ENCODE data around the gene PTPA. TPM values are rescaled to one million over a fixed set of nuclear protein-coding genes. Genes with fewer than 3 reads are reported as not detected.
"Not testable (repeated sequence)": the region's sequence is repeated elsewhere in the genome, so short reads cannot be mapped to it uniquely, and the experiment has no call there.

PTPA gene
- total RNA-seq, 1 donor from 2014 or later, result 143 TPM

DNA sequence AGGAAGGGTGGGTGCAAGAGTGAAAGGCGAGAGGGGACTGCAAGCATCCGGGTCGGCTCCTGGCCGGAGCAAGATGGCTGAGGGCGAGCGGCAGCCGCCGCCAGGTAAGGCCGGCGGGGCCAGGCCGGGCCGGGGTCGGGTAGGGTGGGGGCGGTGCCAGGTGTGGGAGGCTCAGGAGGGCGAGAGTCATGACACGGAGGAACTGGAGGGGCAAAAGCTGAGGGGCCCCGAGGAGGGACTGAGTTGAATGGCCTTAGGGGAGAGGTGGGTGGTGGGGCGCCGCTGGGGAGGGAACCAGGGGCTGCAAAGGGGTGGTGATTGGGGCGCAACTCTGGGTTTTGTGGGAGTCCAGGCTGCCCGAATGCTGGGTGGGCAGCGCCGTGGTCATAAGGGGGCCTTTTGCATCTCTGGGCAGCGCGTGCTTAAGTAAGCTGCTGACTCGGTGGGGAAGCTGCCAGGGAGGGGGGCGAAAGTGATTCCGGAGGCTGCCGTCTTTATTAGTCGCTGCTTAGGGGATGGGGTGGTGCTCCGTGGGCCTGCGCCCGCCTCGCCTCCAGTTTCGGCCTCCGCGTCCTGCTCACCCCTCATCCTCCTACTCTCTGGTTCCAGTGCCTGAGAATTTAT lies 425 bp downstream of the PTPA start:
- peak overlapping the region; percentile 91 for H3K27ac Mint-ChIP-seq (ENCODE audit: unreplicated experiment)
- peaks cover 25% of the 10 kb centered on the region for H3K4me1 Mint-ChIP-seq (ENCODE audit: low read depth)
- peaks cover 7% of the 10 kb centered on the region for H3K36me3 Mint-ChIP-seq (ENCODE audit: low read depth)
- H3K4me3 Mint-ChIP-seq (ENCODE audit: unreplicated experiment), result peak overlapping the region; percentile 94
- no peaks in the 10 kb centered on the region for H3K9me3 Mint-ChIP-seq (ENCODE audit: low read depth)
- H3K27me3 Mint-ChIP-seq (ENCODE audit: low read depth), result no peaks in the 10 kb centered on the region
- no peak for DNase-seq (ENCODE audit: low spot score)
- TF ChIP-seq, protein P1, sequence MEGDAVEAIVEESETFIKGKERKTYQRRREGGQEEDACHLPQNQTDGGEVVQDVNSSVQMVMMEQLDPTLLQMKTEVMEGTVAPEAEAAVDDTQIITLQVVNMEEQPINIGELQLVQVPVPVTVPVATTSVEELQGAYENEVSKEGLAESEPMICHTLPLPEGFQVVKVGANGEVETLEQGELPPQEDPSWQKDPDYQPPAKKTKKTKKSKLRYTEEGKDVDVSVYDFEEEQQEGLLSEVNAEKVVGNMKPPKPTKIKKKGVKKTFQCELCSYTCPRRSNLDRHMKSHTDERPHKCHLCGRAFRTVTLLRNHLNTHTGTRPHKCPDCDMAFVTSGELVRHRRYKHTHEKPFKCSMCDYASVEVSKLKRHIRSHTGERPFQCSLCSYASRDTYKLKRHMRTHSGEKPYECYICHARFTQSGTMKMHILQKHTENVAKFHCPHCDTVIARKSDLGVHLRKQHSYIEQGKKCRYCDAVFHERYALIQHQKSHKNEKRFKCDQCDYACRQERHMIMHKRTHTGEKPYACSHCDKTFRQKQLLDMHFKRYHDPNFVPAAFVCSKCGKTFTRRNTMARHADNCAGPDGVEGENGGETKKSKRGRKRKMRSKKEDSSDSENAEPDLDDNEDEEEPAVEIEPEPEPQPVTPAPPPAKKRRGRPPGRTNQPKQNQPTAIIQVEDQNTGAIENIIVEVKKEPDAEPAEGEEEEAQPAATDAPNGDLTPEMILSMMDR (IDR thresholded peaks at IDR 0.05), result no peak

DNA sequence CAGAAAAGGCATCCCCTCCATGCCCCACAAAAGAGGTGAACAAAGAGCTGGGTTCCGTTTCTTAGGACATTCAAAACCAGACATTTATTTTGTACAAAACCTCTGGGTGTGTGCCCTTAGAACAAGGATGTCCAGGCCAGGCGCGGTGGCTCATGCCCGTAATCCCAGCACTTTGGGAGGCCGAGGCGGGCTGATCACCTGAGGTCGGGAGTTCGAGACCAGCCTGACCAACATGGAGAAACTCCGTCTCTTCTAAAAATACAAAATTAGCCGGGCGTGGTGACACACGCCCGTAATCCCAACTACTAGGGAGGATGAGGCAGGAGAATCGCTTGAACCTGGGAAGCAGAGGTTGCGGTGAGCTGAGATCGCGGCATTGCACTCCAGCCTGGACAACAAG lies 1.3 kb downstream of the PTPA start:
- not testable (repeated sequence) for H3K9me3 Mint-ChIP-seq (ENCODE audit: low read depth)
- peak overlapping the region; percentile 91 for H3K27ac Mint-ChIP-seq (ENCODE audit: unreplicated experiment)

DNA sequence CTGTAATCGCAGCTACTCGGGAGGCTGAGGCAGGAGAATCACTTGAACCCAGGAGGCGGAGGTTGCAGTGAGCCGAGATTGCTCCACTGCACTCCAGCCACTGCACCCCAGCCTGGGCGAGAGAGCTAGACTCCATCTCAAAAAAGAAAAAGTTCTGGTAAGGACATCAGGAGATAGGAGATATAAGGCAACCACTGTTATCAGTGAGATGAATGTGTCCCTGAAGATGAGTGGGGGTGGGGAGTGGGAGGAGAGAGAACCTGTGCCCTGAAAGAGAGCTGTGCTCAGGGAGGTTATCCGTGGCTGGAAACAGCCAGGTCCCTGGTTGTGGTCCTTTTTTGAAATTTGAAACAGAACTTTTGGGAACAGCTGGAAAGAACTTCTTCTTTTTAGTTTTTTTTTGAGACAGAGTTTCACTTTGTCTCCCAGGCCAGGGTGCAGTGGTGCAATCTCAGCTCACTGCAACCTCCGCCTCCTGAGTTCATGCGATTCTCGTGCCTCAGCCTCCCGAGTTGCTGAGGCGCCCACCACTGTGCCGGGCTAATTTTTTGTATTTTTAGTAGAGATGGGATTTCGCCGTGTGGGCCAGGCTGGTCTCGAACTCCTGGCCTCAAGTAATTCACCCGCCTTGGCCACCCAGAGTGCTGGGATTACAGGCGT lies 2.6 kb downstream of the PTPA start:
- H3K27me3 Mint-ChIP-seq (ENCODE audit: low read depth), result no peaks in the 10 kb centered on the region
- no peaks in the 10 kb centered on the region for H3K9me3 Mint-ChIP-seq (ENCODE audit: low read depth)
- no peak overlapping the region for H3K4me3 Mint-ChIP-seq (ENCODE audit: unreplicated experiment)
- H3K27ac Mint-ChIP-seq (ENCODE audit: unreplicated experiment), result no peak overlapping the region
- no peak for DNase-seq (ENCODE audit: low spot score)
- peaks cover 23% of the 10 kb centered on the region for H3K4me1 Mint-ChIP-seq (ENCODE audit: low read depth)
- TF ChIP-seq, protein P1 (IDR thresholded peaks at IDR 0.05), result no peak
- no peaks in the 10 kb centered on the region for H3K36me3 Mint-ChIP-seq (ENCODE audit: low read depth)

More for the DNA sequence above, 1.3 kb downstream of the PTPA start:
- H3K4me3 Mint-ChIP-seq (ENCODE audit: unreplicated experiment), result peak overlapping the region; percentile 94
- H3K36me3 Mint-ChIP-seq (ENCODE audit: low read depth); DNase-seq (ENCODE audit: low spot score); H3K27me3 Mint-ChIP-seq (ENCODE audit: low read depth): not testable (repeated sequence)
- H3K4me1 Mint-ChIP-seq (ENCODE audit: low read depth), result peaks cover 25% of the 10 kb centered on the region

DNA sequence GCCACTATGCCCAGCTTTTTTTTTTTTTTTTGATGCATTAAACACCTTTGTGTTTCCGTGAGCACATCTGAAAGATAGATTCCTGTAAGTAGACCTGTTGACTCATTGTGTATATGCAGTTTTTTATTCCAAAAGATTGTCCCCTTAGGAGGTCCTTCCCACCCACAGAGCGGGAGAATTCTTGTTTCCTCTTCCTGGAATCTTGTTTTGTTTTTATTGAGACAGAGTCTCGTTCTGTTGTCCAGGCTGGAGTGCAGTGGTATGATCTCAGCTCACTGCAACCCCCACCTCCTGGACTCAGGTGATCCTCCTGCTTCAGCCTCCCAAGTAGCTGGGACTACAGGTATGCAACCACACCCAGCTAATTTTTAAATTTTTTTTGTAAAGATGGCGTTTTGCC lies 7.6 kb downstream of the PTPA start:
- DNase-seq (ENCODE audit: low spot score), result no peak
- Mint-ChIP-seq H3K4me1 (ENCODE audit: low read depth) (peaks cover 21% of the 10 kb centered on the region), H3K36me3 (ENCODE audit: low read depth) (peaks cover 12% of the 10 kb centered on the region), H3K4me3 (ENCODE audit: unreplicated experiment) (no peak overlapping the region), H3K9me3 (ENCODE audit: low read depth) (no peaks in the 10 kb centered on the region), H3K27me3 (ENCODE audit: low read depth) (no peaks in the 10 kb centered on the region), H3K27ac (ENCODE audit: unreplicated experiment) (no peak overlapping the region)
- TF ChIP-seq, protein P1 (IDR thresholded peaks at IDR 0.05), result no peak

DNA sequence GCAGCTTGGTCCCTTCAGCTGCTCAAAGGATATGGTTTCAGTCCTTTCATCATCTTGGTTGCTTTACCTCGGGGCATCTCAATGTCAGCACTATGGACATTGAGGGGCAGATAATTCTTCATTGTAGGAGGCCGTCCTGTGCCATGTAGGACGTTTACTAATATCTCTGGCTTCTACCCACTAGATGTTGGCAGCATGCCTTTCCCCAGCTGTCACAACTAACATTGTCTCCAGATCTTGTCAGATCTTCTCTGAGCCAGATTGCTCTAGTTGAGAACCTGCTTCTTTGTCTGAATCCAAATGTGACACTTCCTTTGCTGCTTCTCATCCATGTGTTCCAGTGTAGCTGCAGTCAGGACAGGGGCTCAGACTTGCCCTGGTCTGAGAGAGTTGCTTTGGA lies 10.3 kb downstream of the PTPA start:
- H3K27ac Mint-ChIP-seq (ENCODE audit: unreplicated experiment), result peak overlapping the region; percentile 86

More for the DNA sequence above, 10.3 kb downstream of the PTPA start:
- H3K9me3 Mint-ChIP-seq (ENCODE audit: low read depth), result no peaks in the 10 kb centered on the region
- no peak overlapping the region for H3K4me3 Mint-ChIP-seq (ENCODE audit: unreplicated experiment)
- DNase-seq (ENCODE audit: low spot score), result no peak
- peaks cover 29% of the 10 kb centered on the region for H3K4me1 Mint-ChIP-seq (ENCODE audit: low read depth)
- peaks cover 18% of the 10 kb centered on the region for H3K36me3 Mint-ChIP-seq (ENCODE audit: low read depth)
- TF ChIP-seq, protein P1 (IDR thresholded peaks at IDR 0.05), result no peak
- H3K27me3 Mint-ChIP-seq (ENCODE audit: low read depth), result no peaks in the 10 kb centered on the region

Measured in chondrocyte (in vitro differentiated cells).